Lower leg skin (tissue), 4 donors: Measurements from ENCODE around the gene SEPHS1. TPM values are rescaled to one million over a fixed set of nuclear protein-coding genes. Genes with fewer than 3 reads are reported as not detected.
"Not testable (repeated sequence)": the region's sequence is repeated elsewhere in the genome, so short reads cannot be mapped to it uniquely, and the experiment has no call there.

Source experiments
- DNase-seq, 2 donors: peaks; one replicate each; pipeline ENCODE4 v3.0.0-alpha.2; 2019; ENCODE audit warnings: low spot score in 2 of 2
- H3K4me3 ChIP-seq: fragments of 200-600 bp; sonication (generic); 2 replicates; pipeline ENCODE4 v1.5.1; 2017; ENCODE audit warnings: mild to moderate bottlenecking, low read depth; ENCODE audit not compliant: poor library complexity, severe bottlenecking
- CTCF ChIP-seq, 3 donors: fragments of 450-650 bp; IDR thresholded peaks; one replicate each; pipeline ENCODE4 v1.5.1; 2016; ENCODE audit warnings: antibody characterized with exemption in 3 of 3, mild to moderate bottlenecking in 3 of 3, moderate library complexity in 2 of 3
- POLR2A ChIP-seq, 2 donors: fragments of 450-650 bp; IDR thresholded peaks; one replicate each; pipeline ENCODE4 v1.6.1; 2016 to 2017; ENCODE audit warnings: antibody characterized with exemption in 2 of 2, mild to moderate bottlenecking in 1 of 2, moderate library complexity in 1 of 2
- WGBS, 2 donors: methylation state at CpG; one replicate each; pipeline ENCODE4 v1.1.5; 2018; 5-methylcytosine and 5-hydroxymethylcytosine counted together
- intact Hi-C: fragments of 100-400 bp; cut with DNase I; formaldehyde crosslinking; loops from one replicate; pipeline ENCODE4 v1.15.0; 2023; ENCODE audit warnings: low total_unique reads
- total RNA-seq, 4 donors: library from RNA; depleted of rRNA; stranded (reverse); fragments of >200 nt; gene quantifications; one replicate each; pipeline ENCODE4 v1.1.0, GENCODE V29; 2016

The SEPHS1 gene
- total RNA-seq, 4 donors from 2014 or later, result 14.4 to 35.0 (median 17.4) TPM

GRCh38 chr10:13296476-13296875 lies 51.6 kb downstream of the SEPHS1 start:
- intact Hi-C loops, result no loop called here
- WGBS, 2 donors, result 88 to 97% methylated on average over 10 of the region's 10 CpGs
- TF ChIP-seq POLR2A (IDR thresholded peaks at IDR 0.05) (no peak), CTCF (IDR thresholded peaks at IDR 0.05) (no peak)
- no peak overlapping the region for H3K4me3 ChIP-seq
- DNase-seq, result peak in 1 of 2 donors; percentile 68

GRCh38 chr10:13294784-13295183 lies 53.3 kb downstream of the SEPHS1 start:
- no peak overlapping the region for H3K4me3 ChIP-seq
- intact Hi-C loops, result no loop called here
- peak in 1 of 2 donors; percentile 12 for DNase-seq
- 92 to 100% methylated on average over 2 of the region's 2 CpGs for WGBS, 2 donors
- no peak for TF ChIP-seq POLR2A (IDR thresholded peaks at IDR 0.05)
- no peak for TF ChIP-seq CTCF (IDR thresholded peaks at IDR 0.05)

- TF ChIP-seq POLR2A (IDR thresholded peaks at IDR 0.05) (no peak), CTCF (IDR thresholded peaks at IDR 0.05) (no peak)
These were observed 56.0 kb downstream of the SEPHS1 start for GRCh38 chr10:13291821-13292773.

GRCh38 chr10:13291061-13291460 lies 57.0 kb downstream of the SEPHS1 start:
- no peak for DNase-seq
- intact Hi-C loops, result no loop called here
- no peak for TF ChIP-seq CTCF (IDR thresholded peaks at IDR 0.05)
- TF ChIP-seq POLR2A (IDR thresholded peaks at IDR 0.05), result no peak
- 92 to 96% methylated on average over 4 of the region's 4 CpGs for WGBS, 2 donors
- H3K4me3 ChIP-seq, result no peak overlapping the region

More at GRCh38 chr10:13291821-13292773, 56.0 kb downstream of the SEPHS1 start:
- DNase-seq, result peak in 1 of 2 donors; percentile 59
- 94 to 95% methylated on average over 19 of the region's 19 CpGs for WGBS, 2 donors
- intact Hi-C loops, result no loop called here
- H3K4me3 ChIP-seq, result no peak overlapping the region

- DNase-seq, result no peak
- H3K4me3 ChIP-seq, result no peak overlapping the region
- intact Hi-C loops, result no loop called here
- 90 to 96% methylated on average over 4 of the region's 4 CpGs for WGBS, 2 donors
- TF ChIP-seq POLR2A (IDR thresholded peaks at IDR 0.05) (no peak), CTCF (IDR thresholded peaks at IDR 0.05) (no peak)
These were observed 64.0 kb downstream of the SEPHS1 start for GRCh38 chr10:13284050-13284449.

GRCh38 chr10:13282348-13282747 lies 65.7 kb downstream of the SEPHS1 start:
- 86 to 94% methylated on average over 6 of the region's 6 CpGs for WGBS, 2 donors
- intact Hi-C loops, H3K4me3 ChIP-seq, DNase-seq: not testable (repeated sequence)
